GM21447 (cell line): ENCODE data around the gene CABCOCO1.
"Not testable (repeated sequence)": the region's sequence is repeated elsewhere in the genome, so short reads cannot be mapped to it uniquely, and the experiment has no call there.

ENCODE experiments used
- ATAC-seq: cut with Tn5 transposase; IDR thresholded peaks from one replicate; pipeline ENCODE4 v1.9.1; 2021; ENCODE audit not compliant: unreplicated experiment

The CABCOCO1 gene

DNA sequence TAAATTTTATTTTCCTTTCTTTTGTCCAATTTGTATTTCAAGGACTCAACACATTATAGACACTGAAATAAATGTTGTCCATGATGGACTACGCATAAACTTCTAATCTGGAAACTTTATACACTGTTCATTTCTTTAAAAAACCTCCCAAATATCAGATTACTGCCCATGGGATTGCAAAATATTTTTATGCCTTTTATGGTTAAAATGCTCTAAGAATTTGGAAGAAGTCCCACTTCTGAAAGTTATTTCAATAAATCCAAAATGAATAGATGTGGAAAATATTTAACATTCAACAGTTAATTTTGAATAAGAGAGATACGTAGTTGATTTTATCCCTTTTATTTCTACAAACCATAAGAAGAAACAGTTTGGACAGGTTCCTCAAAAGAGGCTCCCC lies 46.1 kb downstream of the CABCOCO1 start:
- ATAC-seq = no peak

- not testable (repeated sequence) for ATAC-seq
Observed at GRCh38 chr10:61712105-61712504, 49.4 kb downstream of the CABCOCO1 start.

DNA sequence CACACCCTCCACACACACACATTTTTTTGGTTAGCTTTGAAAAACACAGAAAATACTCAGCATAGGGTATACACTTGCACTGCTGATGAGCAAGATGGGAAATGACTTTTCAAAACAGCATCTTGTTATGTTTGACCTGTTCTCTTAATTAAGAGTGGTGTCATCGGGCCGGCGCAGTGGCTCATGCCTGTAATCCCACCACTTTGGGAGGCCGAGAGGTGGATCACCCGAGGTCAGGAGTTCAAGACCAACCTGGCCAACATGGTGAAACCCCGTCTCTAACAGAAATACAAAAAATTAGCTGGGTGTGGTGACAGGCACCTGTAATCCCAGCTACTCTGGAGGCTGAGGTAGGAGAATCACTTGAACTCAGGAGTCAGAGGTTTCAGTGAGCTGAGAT lies 56.7 kb downstream of the CABCOCO1 start:
- ATAC-seq = not testable (repeated sequence)

GRCh38 chr10:61719906-61720305 lies 57.2 kb downstream of the CABCOCO1 start:
- ATAC-seq = no peak

GRCh38 chr10:61721431-61721830 lies 58.7 kb downstream of the CABCOCO1 start:
- no peak for ATAC-seq

- not testable (repeated sequence) for ATAC-seq
Observed at GRCh38 chr10:61725221-61725620, 62.5 kb downstream of the CABCOCO1 start.

DNA sequence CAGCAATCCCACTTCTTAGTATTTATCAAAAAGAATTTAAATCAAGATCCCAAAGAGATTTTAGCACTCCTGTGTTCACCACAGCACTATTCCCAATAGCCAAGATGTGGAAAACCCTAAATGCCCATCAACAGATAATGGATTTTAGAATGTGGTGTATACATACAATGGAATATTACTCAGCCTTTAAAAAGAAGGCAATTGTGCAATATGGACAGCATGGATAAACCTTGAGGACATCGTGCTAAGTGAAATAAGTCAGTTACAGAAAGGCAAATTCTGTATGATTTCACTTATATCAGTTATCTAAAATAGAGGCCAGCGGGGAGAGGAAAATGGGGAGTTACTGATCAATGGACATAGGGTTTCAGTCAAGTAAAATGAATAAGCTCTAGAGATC lies 66.9 kb downstream of the CABCOCO1 start:
- ATAC-seq = no peak

GRCh38 chr10:61730671-61731070 lies 67.9 kb downstream of the CABCOCO1 start:
- no peak for ATAC-seq

DNA sequence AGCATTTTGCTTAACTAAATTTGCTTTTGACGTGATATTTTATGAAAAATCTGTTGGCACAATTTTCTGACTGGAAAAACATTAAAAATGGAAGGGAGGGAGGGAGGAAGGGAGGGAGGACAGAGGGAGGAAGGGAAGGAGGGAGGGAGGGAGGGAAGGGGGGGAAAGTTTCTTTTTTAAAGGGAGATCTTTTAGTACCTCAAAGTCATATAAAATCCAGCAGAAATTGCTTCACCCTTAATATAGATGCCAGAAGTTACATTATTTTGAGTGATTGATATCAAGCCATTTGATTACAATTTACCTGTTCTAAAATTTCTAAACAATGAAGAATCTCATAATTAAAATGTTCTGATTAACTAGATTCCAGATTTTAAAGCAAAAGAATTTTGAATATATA lies 68.9 kb downstream of the CABCOCO1 start:
- ATAC-seq = no peak

DNA sequence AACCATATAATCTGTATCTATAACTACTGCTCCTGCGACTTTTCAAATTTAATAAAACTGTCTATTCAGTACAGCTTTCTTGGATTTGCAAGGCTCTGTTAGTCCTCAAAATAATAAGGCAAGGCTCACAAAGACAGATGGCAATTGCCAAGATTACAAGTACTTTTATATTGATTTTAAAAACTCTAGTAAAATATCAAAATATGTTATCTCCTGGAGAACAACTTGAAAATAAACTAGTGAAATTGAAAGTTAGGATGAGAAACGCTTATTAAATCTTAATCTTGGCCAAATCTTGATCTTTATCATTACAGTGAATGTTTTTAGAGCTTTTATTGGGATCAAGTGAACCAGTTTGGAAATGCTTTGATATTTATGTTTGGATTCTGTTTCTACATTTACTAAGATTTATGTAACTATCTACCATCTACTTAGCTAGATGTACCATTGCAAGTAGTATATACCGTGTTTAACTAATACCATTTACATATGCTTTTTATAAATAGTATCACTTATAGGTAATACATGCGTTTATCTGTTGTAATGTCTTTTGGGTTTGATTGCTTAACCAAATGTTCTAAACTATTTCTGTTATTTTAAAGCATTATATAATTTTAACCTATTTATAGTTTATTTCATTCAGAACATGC lies 70.0 kb downstream of the CABCOCO1 start:
- ATAC-seq = no peak

DNA sequence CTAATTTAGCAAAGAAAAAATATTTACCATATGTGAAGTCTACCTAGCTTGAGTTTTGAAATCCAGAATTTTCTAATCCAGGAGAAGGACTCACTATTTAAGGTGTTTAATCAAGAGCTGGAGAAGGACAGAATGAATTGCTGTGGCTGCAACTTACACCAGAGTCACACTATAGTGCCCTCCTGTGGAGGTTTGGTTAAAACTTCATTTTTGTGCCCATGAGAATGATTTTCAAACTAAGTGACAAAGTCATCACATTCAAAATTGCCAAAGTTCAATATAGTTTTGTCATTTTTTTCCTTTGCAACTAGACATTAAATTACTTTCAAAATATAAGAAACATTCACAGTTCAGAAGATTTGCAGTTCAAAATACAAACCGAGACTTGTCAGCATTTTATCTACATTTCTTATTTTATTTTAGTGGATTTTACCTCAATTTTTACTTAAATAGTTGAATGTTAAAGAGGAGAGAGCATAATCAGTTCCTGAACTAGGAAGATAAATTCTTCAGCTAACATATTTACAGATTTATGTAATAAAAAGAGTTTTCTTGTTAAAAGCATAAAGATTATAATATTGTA lies 70.7 kb downstream of the CABCOCO1 start:
- no peak for ATAC-seq

GRCh38 chr10:61735882-61736281 lies 73.2 kb downstream of the CABCOCO1 start:
- ATAC-seq = no peak

DNA sequence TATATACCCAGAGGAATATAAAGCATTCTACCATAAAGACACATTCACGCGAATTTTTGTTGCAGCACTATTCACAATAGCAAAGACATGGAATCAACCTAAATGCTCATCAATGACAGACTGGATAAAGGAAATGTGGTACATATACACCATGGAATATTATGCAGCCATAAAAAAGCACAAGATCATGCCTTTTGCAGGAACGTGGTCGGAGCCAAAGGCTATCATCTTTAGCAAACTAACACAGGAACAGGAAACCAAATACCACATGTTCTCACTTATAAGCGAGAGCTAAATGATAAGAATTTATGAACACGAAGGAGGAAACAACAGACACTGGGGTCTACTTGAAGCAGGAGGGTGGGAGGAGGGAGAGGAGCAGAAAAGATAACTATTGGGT lies 74.7 kb downstream of the CABCOCO1 start:
- ATAC-seq = not testable (repeated sequence)

DNA sequence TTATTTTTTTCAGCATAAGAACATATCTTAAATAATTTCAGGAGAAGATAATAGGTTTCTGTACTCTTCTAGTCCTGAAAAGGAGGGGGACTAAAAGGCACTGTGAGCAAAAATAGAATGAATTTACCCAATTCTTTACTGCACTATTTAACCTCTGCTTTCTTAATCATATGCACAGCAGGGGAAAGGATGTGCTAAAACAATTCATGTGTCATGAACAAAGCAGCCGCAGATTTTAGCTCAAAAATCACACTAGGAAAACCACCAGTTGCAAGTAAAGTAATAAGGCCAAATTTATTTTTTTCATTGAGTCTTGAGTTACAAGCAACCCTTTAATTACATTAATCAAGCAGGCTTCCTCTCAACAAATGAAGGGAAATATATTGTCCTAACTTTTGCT lies 80.1 kb downstream of the CABCOCO1 start:
- no peak for ATAC-seq

- no peak for ATAC-seq
Observed at GRCh38 chr10:61744469-61744868, 81.7 kb downstream of the CABCOCO1 start.

DNA sequence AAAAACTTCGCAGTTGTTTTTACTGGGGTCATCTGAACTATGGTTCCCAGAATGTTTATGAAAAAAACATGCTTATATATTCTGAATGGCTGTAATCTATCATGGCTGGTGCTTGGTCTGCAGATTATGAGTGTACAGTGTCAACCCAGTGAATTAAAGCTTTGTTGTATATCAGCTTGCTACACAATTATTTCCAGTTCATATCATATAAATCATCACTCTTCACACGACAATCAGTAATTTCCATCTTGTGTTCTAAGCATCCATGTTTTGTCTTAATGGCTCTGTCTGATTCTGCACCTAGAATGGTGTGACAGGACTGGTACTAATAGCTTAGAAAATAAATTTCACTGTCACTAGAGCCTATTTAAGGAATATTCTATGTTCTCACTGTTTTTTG lies 83.6 kb downstream of the CABCOCO1 start:
- ATAC-seq = no peak

DNA sequence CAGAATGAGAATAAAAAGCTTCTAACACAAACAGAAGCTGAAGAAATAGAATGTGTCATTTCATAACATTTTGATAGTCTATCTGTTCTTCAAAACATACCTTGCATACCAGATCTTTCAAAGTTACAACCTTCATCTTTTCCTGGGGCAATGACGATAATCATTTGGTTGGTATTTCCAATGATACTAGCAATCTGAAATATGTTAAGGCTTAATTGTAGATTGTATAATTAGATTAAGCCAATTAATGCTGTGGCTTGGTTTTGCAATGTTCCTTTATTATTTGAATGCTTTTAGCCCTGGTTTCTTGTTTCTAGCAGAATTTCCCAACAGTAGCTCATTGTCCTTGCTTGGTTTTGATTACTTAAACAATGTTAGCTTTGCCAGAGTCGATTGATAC lies 84.6 kb downstream of the CABCOCO1 start:
- ATAC-seq = no peak

GRCh38 chr10:61749291-61749690 lies 86.6 kb downstream of the CABCOCO1 start:
- no peak for ATAC-seq

DNA sequence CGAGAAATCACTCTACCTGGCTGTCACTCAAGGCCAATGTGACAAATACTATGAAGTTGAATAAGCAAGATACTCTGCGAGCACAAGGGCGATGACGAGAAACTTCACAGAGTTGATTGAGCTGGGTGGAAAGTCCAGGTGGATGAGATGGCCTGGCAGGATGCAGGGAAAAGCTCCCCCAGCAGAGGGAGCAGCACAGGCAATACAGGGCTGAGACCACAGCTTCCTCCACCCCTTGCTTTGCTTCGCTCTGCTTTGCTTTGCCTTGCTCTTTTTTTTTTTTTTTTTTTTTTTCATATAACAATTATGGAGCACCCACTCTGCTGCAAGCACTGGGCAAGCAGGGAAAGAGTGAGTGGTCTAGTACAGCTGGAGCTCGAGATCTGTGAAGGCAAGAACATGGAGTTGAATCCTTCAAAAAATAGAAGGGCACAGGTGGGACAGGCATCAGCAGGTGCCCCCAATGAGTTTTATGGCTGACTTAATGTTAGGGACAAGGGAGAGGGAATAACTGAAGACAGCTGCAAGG lies 88.3 kb downstream of the CABCOCO1 start:
- peak; percentile 79 for ATAC-seq

GRCh38 chr10:61751599-61751998 lies 88.9 kb downstream of the CABCOCO1 start:
- ATAC-seq = no peak

DNA sequence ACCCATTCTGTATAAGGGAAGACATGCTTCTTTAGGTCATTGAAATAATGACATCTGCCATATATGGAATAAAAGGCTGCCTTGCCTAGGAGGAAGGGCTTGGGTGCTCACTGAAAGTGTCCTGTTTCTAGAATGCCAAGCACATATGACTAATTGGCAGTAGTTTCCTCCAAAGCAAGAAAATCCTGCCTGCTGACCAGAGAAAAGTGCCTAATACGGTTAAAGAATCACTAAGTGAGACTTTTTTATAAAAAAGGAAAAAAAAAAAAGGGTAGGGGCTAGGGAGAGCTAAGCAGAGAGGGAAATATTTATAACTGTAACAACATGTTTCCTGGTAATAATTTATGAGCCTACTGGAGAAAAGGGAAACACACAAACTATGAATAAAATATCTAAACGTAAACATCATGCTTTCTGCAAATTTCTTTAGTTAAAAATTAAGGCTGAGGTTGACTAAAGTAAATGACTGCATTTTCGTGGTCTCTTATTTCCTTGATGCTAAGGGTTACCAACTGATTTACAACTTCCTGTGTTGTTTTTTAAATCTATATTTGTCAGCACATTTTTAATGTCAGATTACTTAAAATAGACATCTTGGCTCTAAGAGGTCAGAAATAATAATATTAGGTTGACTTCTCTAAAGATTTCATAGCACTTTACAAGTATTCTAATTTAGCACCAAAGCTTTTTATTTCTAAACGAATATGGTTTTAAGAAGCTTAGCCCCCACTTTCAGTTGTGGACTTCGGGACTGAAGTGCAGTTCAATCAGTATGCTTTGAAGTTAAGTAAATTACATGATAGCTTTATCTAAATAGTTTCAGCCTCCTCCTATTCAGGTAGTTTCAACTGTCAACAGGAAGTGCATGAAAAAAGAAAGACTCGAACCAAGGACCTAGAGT lies 89.6 kb downstream of the CABCOCO1 start:
- ATAC-seq = peak; percentile 64

- ATAC-seq = no peak
Observed at GRCh38 chr10:61753453-61753852, 90.7 kb downstream of the CABCOCO1 start.
